ENCODE results near the gene CEP295NL. TPM values are rescaled to one million over a fixed set of nuclear protein-coding genes. Genes with fewer than 3 reads are reported as not detected.

The CEP295NL gene, protein sequence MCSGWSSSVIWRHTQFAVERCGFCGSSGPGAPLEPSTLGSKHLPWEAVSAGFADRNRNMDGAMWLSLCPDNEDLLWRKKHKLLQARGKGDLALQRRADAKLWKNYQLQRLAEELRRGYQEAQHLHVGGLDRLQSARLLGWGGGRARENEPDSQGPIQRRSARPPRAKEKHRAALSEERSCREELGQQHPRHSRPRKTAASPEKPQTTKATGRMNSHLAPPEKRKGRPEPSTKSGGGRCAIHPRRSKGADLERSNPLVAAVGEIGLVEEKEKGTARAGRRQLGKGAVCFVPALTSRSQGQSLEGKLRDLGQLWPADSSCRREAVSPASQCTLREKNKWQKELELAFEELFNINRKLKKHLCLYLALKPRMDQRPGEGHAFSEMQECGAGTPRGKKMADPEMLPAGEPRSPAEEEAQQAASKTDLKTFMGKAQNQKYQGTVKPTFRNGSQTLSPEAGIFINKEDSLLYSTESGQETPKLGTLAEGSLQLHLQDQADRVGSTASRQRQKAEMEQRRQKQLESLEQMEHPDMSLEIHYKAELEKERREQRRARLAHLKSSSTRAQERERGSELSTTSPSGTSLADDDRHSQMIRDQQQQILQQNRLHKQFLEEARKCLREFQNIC
- 4.6 and 5.6 TPM in 2 replicates for total RNA-seq

DNA sequence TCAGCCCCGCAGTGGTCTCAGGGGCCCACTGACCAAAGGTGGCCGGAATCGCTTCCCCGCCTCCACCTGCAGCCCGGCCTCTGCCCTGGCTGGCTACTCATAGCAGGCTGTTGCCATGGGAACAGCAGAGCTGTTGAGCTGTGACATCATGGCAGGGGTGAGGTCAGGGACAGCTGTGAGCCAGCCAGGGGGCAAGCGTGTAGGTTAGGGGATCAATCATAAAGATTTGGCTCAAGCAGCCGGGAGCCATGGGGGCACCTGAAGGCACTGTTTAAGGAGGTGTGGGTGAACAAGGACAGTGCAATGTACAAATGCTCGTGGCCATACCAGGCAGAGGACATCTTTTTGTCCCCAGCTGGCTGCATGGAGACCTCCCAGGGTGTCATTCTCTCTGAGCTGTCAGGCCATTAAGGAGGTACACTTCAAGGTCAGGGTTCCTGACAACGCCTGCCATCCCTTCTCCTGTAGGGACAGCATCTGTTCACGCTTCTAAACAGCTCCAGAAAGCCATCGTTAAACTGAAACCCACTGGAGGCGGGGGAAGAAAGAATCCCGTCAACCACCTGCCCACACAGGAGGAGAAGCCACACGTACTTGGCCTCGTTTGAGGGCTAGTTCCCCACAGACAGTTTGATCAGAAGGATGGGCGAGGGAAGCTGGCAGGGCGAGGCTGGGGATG lies at the start of gene CEP295NL:
CEP295NL (minus strand) TSS at position 101 of the 679 bp plus-strand sequence. CDS start 1,373 bp downstream, outside the sequence.

GRCh38 chr17:78925234-78925633 lies 22.2 kb upstream of the CEP295NL start, which contains the start of gene TIMP2:
TIMP2 (minus strand) TSS chr17:78925387; CDS start chr17:78925088, 299 bp downstream.

DNA sequence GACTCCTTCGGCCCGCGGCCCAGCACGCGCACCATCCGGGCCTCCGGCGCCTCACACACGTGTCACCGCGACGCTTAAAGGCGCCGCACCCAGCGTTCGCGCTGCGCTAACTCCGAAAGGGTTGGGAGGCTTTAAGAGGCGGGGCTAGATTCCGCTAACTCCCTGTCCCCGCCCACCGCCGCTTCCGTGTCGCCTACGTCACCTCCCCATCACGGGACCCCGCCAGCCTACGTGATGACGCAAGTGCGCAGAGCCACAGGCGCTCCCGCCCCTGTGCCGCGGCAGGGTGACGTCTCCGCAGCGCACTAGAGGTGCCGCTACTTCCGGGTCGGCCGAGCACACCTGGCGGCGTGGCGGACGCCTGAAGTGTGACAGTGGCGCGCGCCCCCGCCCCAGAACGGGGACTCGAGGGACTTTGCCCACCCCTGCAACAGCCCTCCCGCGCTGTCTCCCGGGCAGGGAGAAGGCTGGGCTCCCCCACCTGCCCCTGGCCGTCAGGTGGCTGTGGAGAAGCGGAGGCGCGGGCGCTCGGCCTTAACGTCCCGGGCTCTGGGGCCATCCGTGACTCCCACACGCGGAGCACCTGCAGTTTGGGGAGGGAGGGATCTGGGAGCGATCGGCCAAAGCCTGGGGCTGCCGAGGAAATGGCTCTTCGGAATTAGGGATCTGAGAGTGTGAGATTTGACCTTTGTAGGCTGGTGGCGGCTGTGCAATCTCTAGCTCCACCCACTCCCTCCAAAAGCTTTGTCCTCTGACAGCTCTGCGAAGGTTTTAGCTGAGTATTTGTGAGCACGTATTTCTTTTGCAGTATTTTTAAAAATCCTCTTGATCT lies 62.0 kb downstream of the CEP295NL start, which contains the start of gene USP36:
USP36 (minus strand) TSS at position 35 of the 832 bp plus-strand sequence. CDS start 4,451 bp downstream, outside the sequence.

Other genes starting within 250 kb of the CEP295NL start
- 9.0 and 10.5 TPM in 2 replicates for gene CYTH1, start 120.9 kb downstream of the CEP295NL start, total RNA-seq
- 28.2 and 37.0 TPM in 2 replicates for gene USP36, start 62.4 kb downstream of the CEP295NL start, total RNA-seq
- gene TIMP2, start 22.2 kb upstream of the CEP295NL start, total RNA-seq: 80.0 and 152 TPM in 2 replicates
- 206 and 456 TPM in 2 replicates for gene LGALS3BP, start 76.7 kb upstream of the CEP295NL start, total RNA-seq
- gene CANT1, start 106.6 kb upstream of the CEP295NL start, total RNA-seq: 69.7 and 94.5 TPM in 2 replicates
- gene C1QTNF1, start 121.0 kb upstream of the CEP295NL start, total RNA-seq: 4.8 and 21.0 TPM in 2 replicates
- 10.7 and 19.9 TPM in 2 replicates for gene ENGASE, start 171.6 kb upstream of the CEP295NL start, total RNA-seq

Measured in uterine smooth muscle cell (primary cell).